GDM1 (cell line): Measurements from ENCODE around the gene SUPT4H1.
A peak's percentile ranks its signal among the peaks of the same experiment; 100 is the strongest.

ENCODE experiments used
- DNase-seq: peaks from one replicate; lab custom pipeline; 2025; lab: John Stamatoyannopoulos, UW

The SUPT4H1 gene

GRCh38 chr17:58303971-58304749 lies 47.8 kb downstream of the SUPT4H1 start:
- DNase-seq, result peak; percentile 57

- no peak for DNase-seq
These were observed 48.9 kb downstream of the SUPT4H1 start for GRCh38 chr17:58302919-58303585.

GRCh38 chr17:58302171-58302918 lies 49.7 kb downstream of the SUPT4H1 start:
- DNase-seq, result no peak

- no peak for DNase-seq
These were observed 50.4 kb downstream of the SUPT4H1 start for GRCh38 chr17:58301504-58302150.

GRCh38 chr17:58300336-58300735 lies 51.7 kb downstream of the SUPT4H1 start:
- no peak for DNase-seq
